ENCODE data around the gene TRPV3.
"Not testable (repeated sequence)": the region's sequence is repeated elsewhere in the genome, so short reads cannot be mapped to it uniquely, and the experiment has no call there.

The TRPV3 gene

GRCh38 chr17:3469529-3469928 lies 88.1 kb downstream of the TRPV3 start:
- DNase-seq: no peak

- DNase-seq: not testable (repeated sequence)
Measured at GRCh38 chr17:3466355-3466754, 91.3 kb downstream of the TRPV3 start.

Data from NCI-H1092 treated with DMSO at 0.1 percent for 48 hours (cell line).